DOHH2 (cell line): Measurements from ENCODE around the gene SCN10A.

ENCODE experiments used
- EZH2phosphoT487 ChIP-seq: fragments of 200-600 bp; sonication (generic); IDR thresholded peaks from 2 replicates; pipeline ENCODE4 v1.6.1; 2017; ENCODE audit warnings: borderline replicate concordance, mild to moderate bottlenecking, antibody characterized with exemption, low read length, moderate library complexity, mixed read lengths
- TF ChIP-seq, protein P1 (sequence below): fragments of 200-600 bp; sonication (generic); IDR thresholded peaks from one replicate; pipeline ENCODE4 v1.5.1; 2014; ENCODE audit warnings: antibody characterized with exemption, mild to moderate bottlenecking, low read depth, low read length; ENCODE audit not compliant: poor library complexity, severe bottlenecking

GRCh38 chr3:38720465-38720864, 95.6 kb downstream of the SCN10A start:
- TF ChIP-seq, protein P1, sequence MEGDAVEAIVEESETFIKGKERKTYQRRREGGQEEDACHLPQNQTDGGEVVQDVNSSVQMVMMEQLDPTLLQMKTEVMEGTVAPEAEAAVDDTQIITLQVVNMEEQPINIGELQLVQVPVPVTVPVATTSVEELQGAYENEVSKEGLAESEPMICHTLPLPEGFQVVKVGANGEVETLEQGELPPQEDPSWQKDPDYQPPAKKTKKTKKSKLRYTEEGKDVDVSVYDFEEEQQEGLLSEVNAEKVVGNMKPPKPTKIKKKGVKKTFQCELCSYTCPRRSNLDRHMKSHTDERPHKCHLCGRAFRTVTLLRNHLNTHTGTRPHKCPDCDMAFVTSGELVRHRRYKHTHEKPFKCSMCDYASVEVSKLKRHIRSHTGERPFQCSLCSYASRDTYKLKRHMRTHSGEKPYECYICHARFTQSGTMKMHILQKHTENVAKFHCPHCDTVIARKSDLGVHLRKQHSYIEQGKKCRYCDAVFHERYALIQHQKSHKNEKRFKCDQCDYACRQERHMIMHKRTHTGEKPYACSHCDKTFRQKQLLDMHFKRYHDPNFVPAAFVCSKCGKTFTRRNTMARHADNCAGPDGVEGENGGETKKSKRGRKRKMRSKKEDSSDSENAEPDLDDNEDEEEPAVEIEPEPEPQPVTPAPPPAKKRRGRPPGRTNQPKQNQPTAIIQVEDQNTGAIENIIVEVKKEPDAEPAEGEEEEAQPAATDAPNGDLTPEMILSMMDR = no peak
- TF ChIP-seq EZH2phosphoT487 = no peak
